Ishikawa (cell line): ENCODE measurements around the gene MBNL3.

Source experiments
- EP300 ChIP-seq: IDR thresholded peaks from 2 replicates; pipeline ENCODE4 v1.6.1; 2012; ENCODE audit warnings: borderline replicate concordance
- TAF1 ChIP-seq: IDR thresholded peaks from 2 replicates; pipeline ENCODE4 v1.6.1; 2012; ENCODE audit warnings: low read depth, mild to moderate bottlenecking
- YY1 ChIP-seq: IDR thresholded peaks from 2 replicates; pipeline ENCODE4 v1.6.1; 2012; ENCODE audit warnings: low read depth

DNA sequence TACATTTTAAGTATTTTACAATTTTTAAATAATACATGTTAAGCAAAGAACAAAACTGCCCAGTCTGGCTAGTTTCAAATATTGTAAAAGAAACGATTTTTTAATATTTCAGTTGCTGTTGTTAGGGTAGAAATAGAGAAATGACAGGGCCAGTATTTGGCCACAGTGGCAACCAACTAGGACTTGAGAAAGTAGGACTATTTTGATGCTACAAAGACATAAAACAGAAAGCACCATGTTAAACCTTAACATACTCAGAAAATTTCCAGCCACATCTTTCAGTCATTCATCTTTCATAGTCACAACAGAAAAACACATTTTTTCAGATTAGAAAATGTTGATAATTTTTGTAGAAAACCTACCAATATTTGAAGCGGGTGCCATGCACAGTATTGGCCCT is 104.5 kb downstream of the MBNL3 start:
- TF ChIP-seq TAF1 (no peak), YY1 (no peak), EP300 (no peak)
